Right renal cortex interstitium (tissue), 3 donors: ENCODE data around the gene EIF5A. TPM values are rescaled to one million over a fixed set of nuclear protein-coding genes. Genes with fewer than 3 reads are reported as not detected.
A peak's percentile ranks its signal among the peaks of the same experiment; 100 is the strongest.
"Not testable (repeated sequence)": the region's sequence is repeated elsewhere in the genome, so short reads cannot be mapped to it uniquely, and the experiment has no call there.

Experiments
- DNase-seq, 3 donors: peaks; one replicate each; pipeline ENCODE4 v3.0.0-alpha.2; 2013; ENCODE audit warnings: low read depth in 3 of 3, low spot score in 2 of 3
- polyA plus RNA-seq, 3 donors: library from polyadenylated mRNA; unstranded; fragments of 120-200 nt; gene quantifications; one replicate each; pipeline ENCODE4 v1.2.1, GENCODE V29; 2013; ENCODE audit not compliant: insufficient read length in 3 of 3

The EIF5A gene
- polyA plus RNA-seq, 3 donors: 280 to 329 (median 326) TPM

GRCh38 chr17:7329374-7329996 is 22.1 kb downstream of the EIF5A start:
- DNase-seq: peak; percentile 95 to 98 (median 98)

DNA sequence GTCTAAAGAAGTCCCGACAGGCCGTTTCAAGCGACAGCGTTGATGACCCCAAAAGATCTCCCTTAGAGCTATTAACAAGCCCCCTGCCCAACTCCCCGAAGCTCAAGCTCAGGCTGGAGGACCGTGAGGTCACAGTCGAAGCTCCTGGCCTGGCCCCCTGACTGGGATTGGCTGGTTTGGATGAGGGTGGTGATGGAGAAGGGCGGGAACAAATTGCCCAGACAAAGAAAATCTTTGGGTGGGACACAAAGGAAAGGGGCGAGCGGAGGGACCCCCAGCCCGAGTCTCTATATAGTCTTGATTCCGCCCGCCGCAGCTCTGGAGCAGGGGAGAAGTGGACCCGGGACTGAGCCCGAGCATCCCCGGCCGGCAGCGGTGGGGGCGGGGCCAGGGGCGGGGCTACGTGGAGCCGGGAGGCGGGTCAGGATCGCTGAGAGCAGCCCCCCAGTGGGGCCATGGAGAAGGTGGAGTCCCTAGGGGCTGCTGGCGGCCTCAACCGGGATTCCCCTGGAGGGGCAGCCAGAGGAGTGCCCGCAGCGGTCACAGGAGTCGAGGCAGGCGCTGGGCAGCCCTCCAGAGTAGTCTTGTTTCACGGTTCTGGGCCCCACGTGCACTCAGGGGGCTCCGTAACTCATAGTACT is 22.7 kb downstream of the EIF5A start:
- no peak for DNase-seq

DNA sequence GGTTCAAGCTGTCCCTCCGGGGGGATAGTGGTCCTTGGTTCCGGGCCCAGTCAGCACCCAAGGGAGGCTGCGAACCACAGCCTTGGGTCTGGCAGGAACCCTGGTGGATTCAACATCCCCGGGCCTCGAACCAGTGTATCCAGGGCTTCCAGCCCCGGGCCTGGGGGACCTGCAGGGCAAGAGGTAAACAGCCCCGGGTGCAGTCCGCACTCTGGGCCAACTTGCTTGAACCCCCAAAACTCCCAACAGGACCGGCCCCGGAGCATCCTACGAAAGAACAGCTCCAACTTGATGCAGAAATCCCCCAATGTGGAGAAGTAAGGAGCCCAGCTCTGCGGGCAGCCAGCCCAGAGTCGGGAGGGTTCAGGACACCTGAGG is 23.2 kb downstream of the EIF5A start:
- DNase-seq: no peak

GRCh38 chr17:7332111-7332510 is 24.7 kb downstream of the EIF5A start:
- no peak for DNase-seq

- not testable (repeated sequence) for DNase-seq
Measured at GRCh38 chr17:7332600-7333069, 25.2 kb downstream of the EIF5A start.

GRCh38 chr17:7334938-7335538 is 27.6 kb downstream of the EIF5A start:
- DNase-seq: no peak

GRCh38 chr17:7335765-7336164 is 28.3 kb downstream of the EIF5A start:
- not testable (repeated sequence) for DNase-seq

- no peak for DNase-seq
Measured at GRCh38 chr17:7336240-7337175, 29.1 kb downstream of the EIF5A start, which contains the start of gene ACAP1. Gene ACAP1, plus strand, starts transcription at chr17:7336529. Its CDS starts 206 bp downstream, at chr17:7336735.

DNA sequence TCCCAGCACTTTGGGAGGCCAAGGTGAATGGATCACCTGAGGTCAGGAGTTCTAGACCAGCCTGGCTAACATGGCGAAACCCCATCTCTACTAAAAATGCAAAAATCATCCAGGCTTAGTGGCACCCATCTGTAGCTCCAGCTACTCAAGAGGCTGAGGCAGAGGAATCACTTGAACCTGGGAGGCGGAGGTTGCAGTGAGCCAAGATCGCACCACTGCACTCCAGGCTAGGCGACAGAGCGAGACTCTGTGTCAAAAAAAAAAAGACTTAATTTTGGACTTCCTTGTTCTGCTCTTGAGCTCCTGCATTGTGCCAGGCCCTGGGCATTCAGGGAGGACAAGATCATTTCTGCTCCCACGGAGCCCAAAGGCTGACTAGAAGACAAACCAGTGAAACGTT is 30.2 kb downstream of the EIF5A start:
- DNase-seq: not testable (repeated sequence)

GRCh38 chr17:7340179-7340578 is 32.8 kb downstream of the EIF5A start:
- DNase-seq: no peak

DNA sequence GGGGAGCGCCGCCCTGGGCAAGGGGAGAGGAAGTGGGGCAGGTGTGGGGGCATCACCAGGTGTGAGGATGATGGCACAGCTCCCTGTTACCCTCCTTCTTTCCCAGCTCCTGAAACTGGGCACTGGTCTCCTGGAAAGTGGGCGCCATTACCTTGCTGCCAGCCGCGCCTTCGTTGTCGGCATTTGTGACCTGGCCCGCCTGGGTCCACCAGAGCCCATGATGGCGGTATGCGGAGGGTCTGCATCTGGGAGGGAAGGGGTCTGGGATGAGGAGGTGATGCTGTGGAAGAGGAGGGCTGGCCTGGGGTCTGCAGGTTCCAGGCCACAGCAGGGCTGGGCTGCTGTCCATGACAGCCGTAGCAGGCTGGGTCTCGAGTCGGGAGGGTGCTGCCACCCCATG is 34.4 kb downstream of the EIF5A start:
- no peak for DNase-seq

- no peak for DNase-seq
Measured at GRCh38 chr17:7343250-7343649, 35.8 kb downstream of the EIF5A start.

DNA sequence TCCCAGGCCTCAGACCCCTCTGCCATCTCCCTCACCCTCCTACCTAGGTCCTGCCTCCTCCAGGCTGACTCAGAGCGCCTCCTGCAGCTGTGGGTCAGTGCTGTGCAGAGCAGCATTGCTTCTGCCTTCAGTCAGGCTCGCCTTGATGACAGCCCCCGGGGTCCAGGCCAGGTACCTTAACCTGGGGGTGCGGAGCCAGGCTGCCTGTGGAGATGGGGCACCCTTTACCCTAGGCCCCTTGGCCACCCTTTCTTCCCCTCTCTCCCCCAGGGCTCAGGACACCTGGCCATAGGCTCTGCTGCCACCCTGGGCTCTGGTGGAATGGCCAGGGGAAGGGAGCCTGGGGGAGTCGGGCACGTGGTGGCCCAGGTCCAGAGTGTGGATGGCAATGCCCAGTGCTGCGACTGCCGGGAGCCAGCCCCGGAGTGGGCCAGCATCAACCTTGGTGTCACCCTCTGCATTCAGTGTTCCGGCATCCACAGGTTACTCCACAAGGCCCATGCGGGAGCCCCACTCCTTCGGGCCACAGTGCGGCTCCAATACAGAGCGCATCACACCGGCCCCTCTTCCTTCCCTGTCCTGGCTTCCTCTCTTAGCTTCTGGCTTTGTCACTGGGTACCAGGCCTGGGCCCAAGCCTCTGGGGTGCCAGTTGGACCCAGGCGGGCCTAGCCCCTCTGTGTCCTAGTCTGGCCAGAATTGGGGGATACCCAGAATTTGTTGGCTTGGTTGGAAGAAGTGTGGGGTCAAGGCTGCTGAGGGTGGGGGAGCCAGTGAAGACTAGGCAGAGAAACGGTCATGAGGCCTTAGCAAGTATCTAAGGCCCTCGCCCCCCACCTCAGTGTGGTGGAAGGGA is 39.6 kb downstream of the EIF5A start:
- no peak for DNase-seq

DNA sequence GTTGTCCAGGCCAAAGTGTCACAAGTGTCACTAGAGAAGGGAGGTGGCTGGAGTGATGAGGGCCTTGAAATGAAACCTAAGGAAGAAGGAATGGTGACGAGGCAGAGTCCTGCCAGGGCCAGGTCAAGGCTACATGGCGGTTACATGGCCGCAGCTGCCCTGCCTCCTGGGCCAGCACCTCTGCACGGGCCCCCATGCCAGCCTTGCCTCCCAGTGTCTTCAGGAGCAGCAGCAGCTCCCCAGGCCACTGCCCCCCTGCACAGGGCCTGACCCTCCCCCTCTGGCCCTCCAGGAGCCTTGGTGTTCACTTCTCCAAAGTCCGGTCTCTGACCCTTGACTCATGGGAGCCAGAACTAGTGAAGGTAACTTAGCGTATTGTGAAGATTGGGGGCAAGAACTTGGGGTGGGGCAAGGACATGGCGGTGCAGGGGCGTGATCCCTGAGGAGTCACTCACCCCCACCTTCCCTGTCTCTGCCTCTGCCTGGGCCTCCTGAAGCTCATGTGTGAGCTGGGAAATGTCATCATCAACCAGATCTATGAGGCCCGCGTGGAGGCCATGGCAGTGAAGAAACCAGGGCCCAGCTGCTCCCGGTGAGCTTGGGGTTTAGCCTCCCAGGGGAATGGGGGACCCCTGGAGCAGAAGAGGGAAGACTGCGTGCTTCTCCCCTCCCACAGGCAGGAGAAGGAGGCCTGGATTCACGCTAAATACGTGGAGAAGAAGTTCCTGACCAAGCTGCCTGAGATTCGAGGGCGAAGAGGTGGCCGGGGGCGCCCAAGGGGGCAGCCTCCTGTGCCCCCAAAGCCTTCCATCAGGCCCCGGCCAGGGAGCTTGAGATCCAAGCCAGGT is 40.4 kb downstream of the EIF5A start:
- no peak for DNase-seq

DNA sequence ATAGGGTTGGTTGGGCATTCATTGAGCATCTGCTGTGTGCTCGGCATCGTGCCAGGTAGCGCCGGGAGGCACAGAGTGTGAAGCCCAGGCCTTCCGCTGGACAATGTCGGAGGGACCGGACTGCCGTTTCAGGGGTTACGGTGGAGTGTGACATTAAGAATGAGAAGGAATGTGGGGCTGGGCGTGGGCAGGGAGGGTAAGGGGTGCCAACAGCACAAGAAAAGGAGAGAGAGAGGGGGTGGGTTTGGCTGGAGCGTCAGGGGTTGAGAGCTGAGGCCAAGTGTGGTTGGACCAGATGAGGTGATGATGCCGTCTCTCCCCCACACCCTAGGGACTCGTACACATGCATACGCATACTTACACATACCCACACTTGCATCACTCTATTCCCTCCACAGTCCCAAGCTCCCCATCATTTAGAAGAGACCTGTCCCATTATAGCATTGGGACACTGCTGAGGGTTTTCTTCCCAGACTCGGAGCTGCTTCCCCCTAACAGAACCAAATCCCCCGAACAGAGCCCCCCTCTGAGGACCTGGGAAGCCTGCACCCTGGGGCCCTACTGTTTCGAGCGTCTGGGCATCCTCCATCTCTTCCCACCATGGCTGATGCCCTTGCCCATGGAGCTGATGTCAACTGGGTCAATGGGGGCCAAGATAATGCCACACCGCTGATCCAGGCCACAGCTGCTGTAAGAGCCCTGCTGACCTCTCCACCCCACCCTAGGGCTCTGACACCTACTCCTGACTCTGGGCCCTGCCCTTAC is 41.2 kb downstream of the EIF5A start:
- DNase-seq: no peak

DNA sequence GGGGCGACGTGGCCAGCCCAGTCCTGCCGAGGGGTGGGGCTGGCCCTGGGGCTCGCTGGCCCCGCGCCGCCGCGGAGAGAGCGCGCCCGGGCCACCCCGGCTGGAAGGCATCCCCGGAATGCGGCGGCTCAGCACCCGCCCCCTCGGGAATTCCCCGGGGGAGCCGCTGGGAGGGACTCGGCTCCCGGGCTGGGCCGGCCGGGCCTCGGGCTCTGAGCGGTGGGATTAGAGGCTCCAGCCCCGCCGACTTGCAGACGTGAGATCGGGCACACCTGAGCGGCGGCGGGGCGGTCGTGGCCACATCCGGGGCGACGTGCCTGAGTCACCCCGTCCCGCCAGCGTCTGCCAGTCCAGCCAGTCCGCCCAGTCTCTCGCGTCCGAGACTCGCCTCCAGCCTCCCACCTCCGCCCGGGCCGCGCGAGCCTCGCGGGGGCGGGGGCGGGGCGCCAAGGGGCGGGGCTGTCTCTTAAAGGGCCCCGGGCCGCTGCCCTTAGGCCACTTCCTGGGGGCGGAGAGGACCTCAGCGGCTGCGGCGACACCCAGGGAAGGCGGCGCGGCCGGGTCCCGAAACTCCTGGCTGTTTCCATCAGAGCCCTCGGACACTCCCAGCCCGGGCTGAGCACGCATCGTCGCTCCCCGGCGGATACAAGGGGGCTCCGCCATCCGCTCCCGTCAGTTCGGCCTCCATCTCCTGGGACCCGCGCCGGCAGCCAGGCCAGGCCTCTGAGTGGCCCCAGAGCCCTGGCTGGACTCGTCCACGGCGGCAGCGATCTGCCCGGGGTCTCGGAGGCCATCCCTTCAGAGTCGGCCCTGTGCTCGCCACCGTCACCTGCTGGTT is 44.5 kb downstream of the EIF5A start, which contains the start of gene KCTD11:
Gene KCTD11 (plus strand): TSS at position 498 of the 838 bp plus-strand sequence.
- peak in 1 of 3 donors; percentile 69 for DNase-seq

- DNase-seq: no peak
Measured at GRCh38 chr17:7352503-7352889, 45.1 kb downstream of the EIF5A start.
